HUES64 (cell line): Measurements from ENCODE around the gene SMIM45.

ENCODE experiments used
- H3K27ac ChIP-seq: 2 replicates; pipeline ENCODE4 v1.7.0; 2013; ENCODE audit warnings: low read depth, low read length, inconsistent platforms
- H3K27me3 ChIP-seq: 2 replicates; pipeline ENCODE4 v1.6.1; 2013; ENCODE audit warnings: mild to moderate bottlenecking, low read length; ENCODE audit not compliant: insufficient read depth
- H3K36me3 ChIP-seq: 2 replicates; pipeline ENCODE4 v1.6.1; 2013; ENCODE audit warnings: mild to moderate bottlenecking, low read length; ENCODE audit not compliant: insufficient read depth
- H3K4me1 ChIP-seq: 2 replicates; pipeline ENCODE4 v1.6.1; 2013; ENCODE audit warnings: mild to moderate bottlenecking, low read length, moderate library complexity; ENCODE audit not compliant: insufficient read depth
- H3K4me3 ChIP-seq: 2 replicates; pipeline ENCODE4 v1.5.1; 2013; ENCODE audit warnings: mild to moderate bottlenecking, low read length, moderate library complexity
- H3K9ac ChIP-seq: 2 replicates; pipeline ENCODE4 v1.6.1; 2013; ENCODE audit warnings: mild to moderate bottlenecking, low read depth, low read length
- H3K9me3 ChIP-seq: 2 replicates; pipeline ENCODE4 v1.6.1; 2013; ENCODE audit warnings: low read depth, low read length; ENCODE audit not compliant: insufficient read depth
- WGBS: fragments of 150-250, 120-280 bp; methylation state at CpG from one replicate; pipeline ENCODE4 v1.1.7; 2013; ENCODE audit warnings: missing lambda C conversion rate; 5-methylcytosine and 5-hydroxymethylcytosine counted together

SMIM45 gene

GRCh38 chr22:41917375-41917902 lies 34.5 kb upstream of the SMIM45 start:
- H3K9me3 ChIP-seq: no peaks in the 10 kb centered on the region
- H3K9ac ChIP-seq: no peak overlapping the region
- peaks cover 92% of the 10 kb centered on the region for H3K27me3 ChIP-seq
- no peak overlapping the region for H3K27ac ChIP-seq
- no peaks in the 10 kb centered on the region for H3K36me3 ChIP-seq
- no peak overlapping the region for H3K4me3 ChIP-seq
- 0 out of 2 replicates have a peak, but pooled peaks cover 4% of the 10 kb centered on the region for H3K4me1 ChIP-seq
- WGBS: 81% methylated on average over 11 of the region's 11 CpGs

- Histone ChIP-seq H3K27me3 (peaks cover 89% of the 10 kb centered on the region), H3K4me1 (0 out of 2 replicates have a peak, but pooled peaks cover 4% of the 10 kb centered on the region), H3K27ac (no peak overlapping the region), H3K9ac (no peak overlapping the region), H3K9me3 (no peaks in the 10 kb centered on the region), H3K4me3 (no peak overlapping the region), H3K36me3 (no peaks in the 10 kb centered on the region)
- WGBS: 88% methylated on average over 23 of the region's 23 CpGs
These were observed 33.8 kb upstream of the SMIM45 start for GRCh38 chr22:41917903-41918791.

GRCh38 chr22:41919357-41920224 lies 32.4 kb upstream of the SMIM45 start:
- WGBS: 7% methylated on average over 62 of the region's 62 CpGs
- H3K4me3 ChIP-seq: peak overlapping the region; percentile 58
- no peaks in the 10 kb centered on the region for H3K36me3 ChIP-seq
- peak overlapping the region; percentile 51; the same call in 1 of the 2 replicates for H3K9ac ChIP-seq
- 0 out of 2 replicates have a peak, but pooled peaks cover 4% of the 10 kb centered on the region for H3K4me1 ChIP-seq
- H3K27me3 ChIP-seq: peaks cover 85% of the 10 kb centered on the region
- peak overlapping the region; percentile 35; the same call in 1 of the 2 replicates for H3K27ac ChIP-seq
- no peaks in the 10 kb centered on the region for H3K9me3 ChIP-seq

- Histone ChIP-seq H3K9me3 (no peaks in the 10 kb centered on the region), H3K9ac (peak overlapping the region; percentile 51; the same call in 1 of the 2 replicates), H3K27me3 (peaks cover 85% of the 10 kb centered on the region), H3K4me1 (0 out of 2 replicates have a peak, but pooled peaks cover 4% of the 10 kb centered on the region), H3K36me3 (no peaks in the 10 kb centered on the region), H3K27ac (no peak overlapping the region), H3K4me3 (peak overlapping the region; percentile 58)
- WGBS: 72% methylated on average over 21 of the region's 21 CpGs
These were observed 31.5 kb upstream of the SMIM45 start for GRCh38 chr22:41920271-41920976.

GRCh38 chr22:41922328-41922727 lies 29.6 kb upstream of the SMIM45 start:
- Histone ChIP-seq H3K27ac (no peak overlapping the region), H3K9ac (no peak overlapping the region), H3K27me3 (peaks cover 83% of the 10 kb centered on the region), H3K9me3 (no peaks in the 10 kb centered on the region), H3K4me3 (no peak overlapping the region), H3K36me3 (no peaks in the 10 kb centered on the region), H3K4me1 (0 out of 2 replicates have a peak, but pooled peaks cover 8% of the 10 kb centered on the region)
- 92% methylated on average over 5 of the region's 5 CpGs for WGBS

- Histone ChIP-seq H3K4me1 (peaks cover 12% of the 10 kb centered on the region; the same call in 1 of the 2 replicates), H3K36me3 (no peaks in the 10 kb centered on the region), H3K9me3 (no peaks in the 10 kb centered on the region), H3K27me3 (peaks cover 81% of the 10 kb centered on the region), H3K9ac (no peak overlapping the region), H3K27ac (no peak overlapping the region), H3K4me3 (no peak overlapping the region)
- 89% methylated on average over 4 of the region's 4 CpGs for WGBS
These were observed 28.9 kb upstream of the SMIM45 start for GRCh38 chr22:41922940-41923594.

GRCh38 chr22:41923595-41924276 lies 28.2 kb upstream of the SMIM45 start:
- H3K4me1 ChIP-seq: peaks cover 13% of the 10 kb centered on the region; the same call in 1 of the 2 replicates
- H3K9me3 ChIP-seq: no peaks in the 10 kb centered on the region
- no peak overlapping the region for H3K4me3 ChIP-seq
- H3K9ac ChIP-seq: no peak overlapping the region
- no peak overlapping the region for H3K27ac ChIP-seq
- peaks cover 78% of the 10 kb centered on the region for H3K27me3 ChIP-seq
- 89% methylated on average over 14 of the region's 14 CpGs for WGBS
- H3K36me3 ChIP-seq: no peaks in the 10 kb centered on the region

GRCh38 chr22:41925783-41926460 lies 26.0 kb upstream of the SMIM45 start:
- peaks cover 57% of the 10 kb centered on the region for H3K27me3 ChIP-seq

GRCh38 chr22:41927813-41928212 lies 24.1 kb upstream of the SMIM45 start:
- Histone ChIP-seq H3K4me1 (peaks cover 9% of the 10 kb centered on the region; the same call in 1 of the 2 replicates), H3K9ac (no peak overlapping the region), H3K9me3 (no peaks in the 10 kb centered on the region), H3K27ac (no peak overlapping the region), H3K4me3 (no peak overlapping the region), H3K36me3 (no peaks in the 10 kb centered on the region), H3K27me3 (peaks cover 48% of the 10 kb centered on the region)
- 61% methylated on average over 6 of the region's 6 CpGs for WGBS

More at GRCh38 chr22:41925783-41926460, 26.0 kb upstream of the SMIM45 start:
- H3K27ac ChIP-seq: no peak overlapping the region
- no peaks in the 10 kb centered on the region for H3K36me3 ChIP-seq
- H3K4me1 ChIP-seq: peaks cover 9% of the 10 kb centered on the region; the same call in 1 of the 2 replicates
- H3K9ac ChIP-seq: peak overlapping the region; percentile 10; the same call in 1 of the 2 replicates
- peak overlapping the region; percentile 47 for H3K4me3 ChIP-seq
- H3K9me3 ChIP-seq: no peaks in the 10 kb centered on the region
- WGBS: 5% methylated on average over 41 of the region's 48 CpGs
